Type B pancreatic cell (in vitro differentiated cells): ENCODE measurements around the gene EFCAB6. TPM values are rescaled to one million over a fixed set of nuclear protein-coding genes. Genes with fewer than 3 reads are reported as not detected.

Experiments used
- DNase-seq: peaks from one replicate; pipeline ENCODE4 v3.0.0; 2021; ENCODE audit warnings: mixed read lengths; ENCODE audit not compliant: unreplicated experiment; ENCODE audit errors: extremely low spot score
- H3K27ac Mint-ChIP-seq: 2 replicates; pipeline ENCODE4 v1.8.0; 2021; ENCODE audit warnings: mild to moderate bottlenecking, mixed read lengths
- H3K27me3 Mint-ChIP-seq: 2 replicates; pipeline ENCODE4 v1.8.0; 2021; ENCODE audit warnings: mixed read lengths
- H3K36me3 Mint-ChIP-seq: 2 replicates; pipeline ENCODE4 v1.8.0; 2021; ENCODE audit warnings: mixed read lengths
- H3K4me1 Mint-ChIP-seq: one replicate; pipeline ENCODE4 v1.8.0; 2021; ENCODE audit warnings: mixed read lengths; ENCODE audit not compliant: unreplicated experiment
- H3K4me3 Mint-ChIP-seq: 2 replicates; pipeline ENCODE4 v1.8.0; 2021; ENCODE audit warnings: mild to moderate bottlenecking, mixed read lengths
- H3K9me3 Mint-ChIP-seq: 2 replicates; pipeline ENCODE4 v1.8.0; 2021; ENCODE audit warnings: mixed read lengths
- CTCF ChIP-seq: fragments of 200-600 bp; sonication (generic); conservative IDR thresholded peaks from 2 replicates; pipeline ENCODE4 v1.5.0; 2021; ENCODE audit warnings: antibody characterized with exemption, mild to moderate bottlenecking
- total RNA-seq: library from RNA; stranded (reverse); gene quantifications from 2 replicates; pipeline ENCODE4 v1.2.1, GENCODE V29; 2021; ENCODE audit warnings: low replicate concordance

Gene EFCAB6
- total RNA-seq, 1 donor from 2014 or later = 5.3 TPM

- H3K27me3 Mint-ChIP-seq = peaks cover 3% of the 10 kb centered on the region
- no peaks in the 10 kb centered on the region for H3K36me3 Mint-ChIP-seq
- no peak for TF ChIP-seq CTCF
- H3K27ac Mint-ChIP-seq = no peak overlapping the region
- no peaks in the 10 kb centered on the region for H3K4me1 Mint-ChIP-seq
- no peak for DNase-seq
- H3K9me3 Mint-ChIP-seq = no peaks in the 10 kb centered on the region
- no peak overlapping the region for H3K4me3 Mint-ChIP-seq
Observed at GRCh38 chr22:43535336-43535735, 276.8 kb downstream of the EFCAB6 start.

GRCh38 chr22:43534916-43535315, 277.2 kb downstream of the EFCAB6 start:
- TF ChIP-seq CTCF = no peak
- DNase-seq = no peak
- H3K4me3 Mint-ChIP-seq = no peak overlapping the region
- no peak overlapping the region for H3K27ac Mint-ChIP-seq
- peaks cover 3% of the 10 kb centered on the region for H3K27me3 Mint-ChIP-seq
- no peaks in the 10 kb centered on the region for H3K9me3 Mint-ChIP-seq
- no peaks in the 10 kb centered on the region for H3K36me3 Mint-ChIP-seq
- no peaks in the 10 kb centered on the region for H3K4me1 Mint-ChIP-seq

GRCh38 chr22:43533656-43534428, 278.3 kb downstream of the EFCAB6 start:
- Mint-ChIP-seq H3K27ac (no peak overlapping the region), H3K4me1 (no peaks in the 10 kb centered on the region), H3K36me3 (no peaks in the 10 kb centered on the region), H3K9me3 (no peaks in the 10 kb centered on the region), H3K27me3 (peaks cover 3% of the 10 kb centered on the region), H3K4me3 (no peak overlapping the region)
- no peak for TF ChIP-seq CTCF
- no peak for DNase-seq

- DNase-seq = no peak
- Mint-ChIP-seq H3K4me1 (no peaks in the 10 kb centered on the region), H3K4me3 (no peak overlapping the region), H3K9me3 (no peaks in the 10 kb centered on the region), H3K27me3 (peaks cover 2% of the 10 kb centered on the region), H3K27ac (no peak overlapping the region), H3K36me3 (no peaks in the 10 kb centered on the region)
- TF ChIP-seq CTCF = no peak
Observed at GRCh38 chr22:43533156-43533530, 279.0 kb downstream of the EFCAB6 start.

GRCh38 chr22:43532301-43533155, 279.6 kb downstream of the EFCAB6 start:
- Mint-ChIP-seq H3K27me3 (no peaks in the 10 kb centered on the region), H3K4me3 (no peak overlapping the region), H3K36me3 (no peaks in the 10 kb centered on the region), H3K27ac (no peak overlapping the region), H3K4me1 (no peaks in the 10 kb centered on the region), H3K9me3 (no peaks in the 10 kb centered on the region)
- DNase-seq = no peak
- no peak for TF ChIP-seq CTCF
